GM19035 (cell line): ENCODE results near the gene SARDH.

Experiments
- ATAC-seq: cut with Tn5 transposase; IDR thresholded peaks from one replicate; pipeline ENCODE4 v1.9.1; 2021; ENCODE audit not compliant: unreplicated experiment

SARDH gene, protein sequence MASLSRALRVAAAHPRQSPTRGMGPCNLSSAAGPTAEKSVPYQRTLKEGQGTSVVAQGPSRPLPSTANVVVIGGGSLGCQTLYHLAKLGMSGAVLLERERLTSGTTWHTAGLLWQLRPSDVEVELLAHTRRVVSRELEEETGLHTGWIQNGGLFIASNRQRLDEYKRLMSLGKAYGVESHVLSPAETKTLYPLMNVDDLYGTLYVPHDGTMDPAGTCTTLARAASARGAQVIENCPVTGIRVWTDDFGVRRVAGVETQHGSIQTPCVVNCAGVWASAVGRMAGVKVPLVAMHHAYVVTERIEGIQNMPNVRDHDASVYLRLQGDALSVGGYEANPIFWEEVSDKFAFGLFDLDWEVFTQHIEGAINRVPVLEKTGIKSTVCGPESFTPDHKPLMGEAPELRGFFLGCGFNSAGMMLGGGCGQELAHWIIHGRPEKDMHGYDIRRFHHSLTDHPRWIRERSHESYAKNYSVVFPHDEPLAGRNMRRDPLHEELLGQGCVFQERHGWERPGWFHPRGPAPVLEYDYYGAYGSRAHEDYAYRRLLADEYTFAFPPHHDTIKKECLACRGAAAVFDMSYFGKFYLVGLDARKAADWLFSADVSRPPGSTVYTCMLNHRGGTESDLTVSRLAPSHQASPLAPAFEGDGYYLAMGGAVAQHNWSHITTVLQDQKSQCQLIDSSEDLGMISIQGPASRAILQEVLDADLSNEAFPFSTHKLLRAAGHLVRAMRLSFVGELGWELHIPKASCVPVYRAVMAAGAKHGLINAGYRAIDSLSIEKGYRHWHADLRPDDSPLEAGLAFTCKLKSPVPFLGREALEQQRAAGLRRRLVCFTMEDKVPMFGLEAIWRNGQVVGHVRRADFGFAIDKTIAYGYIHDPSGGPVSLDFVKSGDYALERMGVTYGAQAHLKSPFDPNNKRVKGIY

GRCh38 chr9:133737774-133738639, at the start of gene SARDH:
Gene SARDH (minus strand): TSS chr9:133738352. CDS start chr9:133734173, 4,179 bp downstream.
- ATAC-seq, result peak; percentile 44

GRCh38 chr9:133787754-133788025, 49.5 kb upstream of the SARDH start:
- peak; percentile 54 for ATAC-seq

DNA sequence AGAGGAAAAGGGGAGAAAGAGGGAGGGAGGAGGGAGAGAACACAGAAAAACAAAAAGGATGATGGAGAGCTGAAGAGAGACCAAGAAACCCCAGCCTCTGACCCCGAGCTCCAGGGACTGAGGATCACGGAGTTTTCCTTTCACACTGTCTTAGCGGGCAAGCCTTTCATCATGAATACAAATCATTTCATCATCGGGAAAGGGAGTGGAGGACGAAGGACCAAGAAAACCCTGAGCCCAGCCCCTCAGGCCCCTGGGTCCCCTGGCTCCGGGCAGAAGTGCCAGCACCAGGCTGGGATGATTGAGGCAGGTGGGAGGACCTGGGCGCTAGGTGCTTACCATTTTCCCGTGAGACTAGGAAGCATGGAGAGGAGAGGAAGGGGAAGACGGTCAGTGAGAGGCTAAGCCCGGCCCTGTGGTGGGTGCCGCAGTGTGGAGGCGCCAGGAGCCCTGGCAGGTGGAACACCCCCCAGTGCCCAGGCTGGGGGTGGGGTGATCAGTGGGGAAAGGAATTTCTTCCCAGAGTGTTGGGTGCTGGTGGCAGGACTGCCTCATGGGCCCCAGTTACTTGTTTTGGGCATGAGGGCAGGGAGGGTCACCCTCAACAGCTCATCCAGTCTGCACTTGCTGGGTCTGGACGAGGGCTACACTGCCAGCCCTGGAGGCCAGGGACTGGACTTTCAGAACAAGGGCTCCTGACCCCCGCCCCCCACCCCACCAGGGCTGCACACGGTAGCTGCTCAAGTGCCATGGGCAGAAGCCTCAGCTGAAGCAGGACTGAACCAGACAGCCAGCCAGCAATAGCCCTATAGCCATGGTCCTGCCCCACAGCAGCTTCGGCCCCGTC, 49.0 kb upstream of the SARDH start:
- ATAC-seq, result no peak

DNA sequence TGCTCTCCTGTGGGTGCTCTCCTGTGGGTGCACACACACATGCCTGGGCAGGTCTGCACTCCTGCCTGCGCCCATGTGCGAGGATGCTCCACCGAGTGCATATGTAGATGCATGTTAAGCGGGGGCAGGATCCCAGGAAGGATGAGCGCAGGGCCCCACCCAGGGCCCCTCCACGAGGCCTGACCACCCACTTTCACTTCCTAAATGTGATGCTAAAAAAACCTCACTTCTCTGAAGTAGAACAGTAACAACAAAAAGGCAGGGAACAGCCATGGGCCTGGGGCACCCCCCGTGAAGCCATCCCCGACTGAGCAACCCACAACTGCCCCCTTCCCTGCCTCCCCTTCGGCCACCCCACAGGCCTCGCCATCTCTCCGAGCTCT, 48.2 kb upstream of the SARDH start:
- no peak for ATAC-seq

- ATAC-seq, result no peak
Observed at GRCh38 chr9:133785753-133786370, 47.7 kb upstream of the SARDH start.

- ATAC-seq, result no peak
Observed at GRCh38 chr9:133784731-133785561, 46.8 kb upstream of the SARDH start.

- ATAC-seq, result no peak
Observed at GRCh38 chr9:133783331-133783731, 45.2 kb upstream of the SARDH start.

DNA sequence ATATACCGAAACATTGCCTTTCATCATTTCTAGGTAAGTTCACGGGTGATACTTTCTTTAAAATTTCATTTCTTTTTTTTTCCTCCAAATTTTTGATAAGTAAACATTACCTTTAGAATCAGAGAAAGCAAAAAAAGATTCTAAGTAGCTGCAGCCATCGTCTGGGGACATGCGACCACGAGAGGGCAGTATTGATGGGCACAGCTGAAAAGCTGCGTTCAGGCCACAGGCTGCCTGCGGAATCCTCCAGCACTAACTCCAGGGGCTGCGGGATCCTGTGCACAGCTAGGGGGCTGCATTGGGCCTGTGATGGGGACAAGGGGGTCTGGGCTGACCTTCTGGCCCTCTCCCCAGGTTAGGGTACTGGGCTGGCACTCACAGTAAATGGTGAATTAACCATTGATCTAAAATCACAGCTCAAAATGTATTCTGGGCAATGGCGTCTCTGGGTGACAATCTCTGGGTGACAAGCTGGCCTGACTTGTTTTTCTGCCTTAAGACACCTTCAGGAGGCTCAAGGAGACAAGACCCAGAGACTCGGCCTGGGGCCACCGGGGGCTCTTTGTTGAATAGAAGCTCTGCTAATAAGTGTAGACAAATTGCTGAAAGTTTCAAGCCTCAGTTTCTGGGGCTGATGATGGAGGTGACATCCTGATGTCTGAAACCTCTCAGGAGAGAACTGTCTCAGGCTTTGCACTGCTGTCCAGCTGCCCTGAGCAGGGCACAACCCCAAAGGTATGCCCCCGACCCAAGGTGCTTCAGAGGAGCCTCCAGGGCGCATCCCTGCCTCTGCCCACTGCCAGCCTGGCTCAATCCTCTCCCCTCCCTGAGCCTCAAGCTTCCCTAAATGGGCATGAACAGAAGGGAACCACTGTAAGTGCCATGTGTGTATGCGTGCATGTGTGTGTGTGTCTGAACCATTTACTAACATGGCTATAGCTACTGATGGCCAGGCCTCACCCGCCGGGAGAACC, 44.3 kb upstream of the SARDH start:
- ATAC-seq, result no peak

- no peak for ATAC-seq
Observed at GRCh38 chr9:133781828-133782135, 43.6 kb upstream of the SARDH start.

DNA sequence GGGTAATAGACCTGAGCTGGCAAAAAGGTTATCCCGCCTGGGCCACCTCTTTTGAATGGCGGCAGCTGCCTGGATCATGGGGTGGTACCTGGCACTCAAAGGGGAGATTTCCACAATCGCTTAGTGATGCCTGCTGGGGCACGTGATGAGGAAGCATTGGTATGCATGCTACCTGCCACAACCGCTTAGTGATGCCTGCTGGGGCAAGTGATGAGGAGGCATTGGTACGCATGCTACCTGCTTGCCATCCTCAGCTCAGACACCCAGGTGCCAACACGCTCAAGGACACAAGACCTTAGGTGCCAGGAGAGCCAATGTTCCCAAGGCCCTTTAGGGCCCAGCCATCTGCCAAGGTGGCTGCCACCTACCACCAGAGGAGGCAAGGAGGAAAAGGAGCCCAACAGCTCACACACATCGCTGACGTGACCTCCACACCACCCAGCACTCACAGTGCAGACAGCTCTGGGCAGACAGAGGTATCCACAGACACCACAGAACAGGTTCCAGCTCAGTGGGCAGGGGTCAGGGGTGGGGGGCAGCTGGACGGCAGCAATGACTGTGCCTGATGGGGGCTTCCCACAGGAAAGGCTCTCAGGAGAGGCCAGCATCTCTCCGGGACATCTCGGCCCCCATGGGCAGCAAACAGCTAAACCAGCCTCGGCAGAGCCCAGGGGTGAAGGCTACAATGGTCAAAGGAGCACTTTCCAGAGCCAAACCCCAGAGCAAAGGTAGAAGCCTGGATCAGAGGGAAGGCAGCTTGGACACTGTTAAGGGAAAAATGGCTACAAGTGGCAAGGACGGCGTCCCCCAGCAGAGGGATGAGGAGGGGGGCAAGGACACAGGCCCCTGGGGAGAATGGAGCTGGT, 43.0 kb upstream of the SARDH start:
- no peak for ATAC-seq

- no peak for ATAC-seq
Observed at GRCh38 chr9:133780404-133780945, 42.3 kb upstream of the SARDH start.

DNA sequence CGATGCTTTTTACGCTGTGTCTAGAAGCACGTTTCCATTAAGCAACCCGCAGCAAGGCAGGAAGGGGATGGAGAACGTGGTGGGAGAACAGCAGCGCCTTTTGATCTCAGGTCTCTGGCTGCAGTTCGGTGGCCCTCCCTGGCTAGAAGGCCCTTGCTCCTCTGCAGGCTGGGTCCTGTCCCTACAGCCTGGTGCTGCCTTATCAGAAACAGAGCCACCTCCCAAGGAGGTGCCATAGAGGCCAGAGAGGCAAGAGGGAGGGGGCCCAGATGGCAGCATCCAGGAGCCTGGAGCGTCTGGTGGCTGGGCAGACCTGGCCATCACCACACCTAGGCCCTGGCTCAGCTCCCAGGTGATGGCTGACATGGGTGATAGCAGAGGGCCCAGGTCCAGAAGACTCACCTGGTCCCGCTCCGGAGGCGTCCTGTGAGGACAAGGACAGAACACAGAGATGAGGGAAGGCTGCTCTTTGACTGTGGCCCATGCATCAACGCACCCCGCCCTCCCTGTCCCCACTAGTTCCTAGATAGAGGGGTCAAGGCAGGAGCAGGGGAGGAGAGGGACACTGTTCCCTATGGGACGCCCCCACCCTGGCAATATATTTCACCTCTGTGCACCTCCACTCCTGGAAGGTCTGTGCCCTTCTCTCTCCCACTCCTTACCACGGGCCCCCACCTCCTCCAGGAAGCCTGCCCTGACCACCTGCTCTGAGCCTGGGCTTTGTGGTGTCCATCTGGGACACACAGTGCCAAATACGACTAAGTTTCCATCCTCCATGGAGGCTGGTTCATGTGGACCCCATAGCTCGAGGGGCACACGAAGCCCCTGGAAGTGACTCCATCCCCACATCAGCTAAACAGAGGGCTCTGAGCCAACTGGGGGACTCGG, 41.6 kb upstream of the SARDH start:
- ATAC-seq, result no peak

DNA sequence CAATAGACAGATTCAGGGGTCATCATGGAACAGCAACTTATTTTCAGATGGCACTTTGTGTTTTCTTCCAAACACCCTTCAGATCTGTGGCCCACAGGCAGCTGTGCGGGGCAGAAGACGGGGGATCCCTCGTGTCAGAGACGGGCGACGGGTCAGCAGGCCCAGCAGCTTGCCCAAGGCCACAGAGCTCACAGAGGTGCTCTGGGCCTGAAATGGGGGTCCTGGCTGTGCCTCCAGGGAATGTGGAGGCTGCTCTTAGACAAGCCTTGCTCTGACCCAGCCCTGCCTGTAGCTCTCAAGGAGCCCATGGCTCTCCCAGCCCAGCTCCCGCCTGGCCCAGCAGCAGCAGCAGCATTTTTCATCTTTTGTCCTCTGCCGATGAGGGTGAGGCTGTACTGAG, 40.9 kb upstream of the SARDH start:
- no peak for ATAC-seq

GRCh38 chr9:133778336-133779013, 40.3 kb upstream of the SARDH start:
- no peak for ATAC-seq

DNA sequence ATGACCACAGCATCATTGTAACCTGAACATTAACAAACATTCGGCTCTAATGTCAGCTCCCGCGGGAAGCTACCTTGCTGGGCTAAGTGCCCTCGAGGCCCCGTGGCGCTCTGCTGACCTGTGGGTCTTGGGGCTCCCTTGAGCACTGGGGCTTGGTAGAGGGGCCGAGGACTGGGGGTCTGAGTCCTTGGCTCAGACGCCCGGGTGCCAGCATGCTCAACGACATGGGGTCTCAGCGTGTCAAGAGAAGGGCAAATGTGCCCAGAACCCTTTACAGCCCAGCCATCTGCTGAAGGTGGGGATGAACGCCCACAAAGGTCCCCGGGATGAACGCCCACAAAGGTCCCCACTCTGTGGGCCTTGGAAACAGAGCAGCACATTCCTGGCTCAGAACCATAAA, 39.7 kb upstream of the SARDH start:
- no peak for ATAC-seq
